GM12878 (cell line): ENCODE data around the gene RANGRF. TPM values are rescaled to one million over a fixed set of nuclear protein-coding genes. Genes with fewer than 3 reads are reported as not detected.
A peak's percentile ranks its signal among the peaks of the same experiment; 100 is the strongest.

Source experiments
- ATAC-seq: fragments of 200-7000 bp; cut with Tn5 transposase; 3 replicates; pipeline ENCODE4 v1.9.1; 2020; ENCODE audit warnings: mild to moderate bottlenecking, moderate library complexity
- BruUV-seq: library from RNA; stranded (reverse); fragments of 400-500 nt; replicated peaks from 2 replicates; lab custom pipeline; 2021; lab: Mats Ljungman, UMichigan
- CTCF ChIA-PET: fragments of 300-600 bp; sonication (Branson Sonifier 250); formaldehyde crosslinking; extraction: SDS; loops from one replicate; lab custom pipeline; 2021; ENCODE audit warnings: inconsistent platforms; lab: Yijun Ruan, JAX
- POLR2A ChIA-PET: fragments of 350-600 bp; formaldehyde crosslinking; extraction: SDS; loops from one replicate; lab custom pipeline; 2021; ENCODE audit warnings: inconsistent platforms; lab: Charles Lee
- RAD21 ChIA-PET: fragments of 300-600 bp; sonication (Branson Sonifier 250); formaldehyde crosslinking; loops from one replicate; lab custom pipeline; 2023; ENCODE audit warnings: antibody characterized with exemption; ENCODE audit not compliant: unreplicated experiment; lab: Charles Lee
- SMC1A ChIA-PET: fragments of 300-600 bp; sonication (Branson Sonifier 250); formaldehyde crosslinking; loops from one replicate; lab custom pipeline; 2023; ENCODE audit not compliant: unreplicated experiment, uncharacterized antibody; lab: Charles Lee
- DNase-seq: peaks from one replicate; pipeline ENCODE4 v3.0.0-alpha.2; 2011; ENCODE audit warnings: low read depth, low spot score
- FAIRE-seq: peaks from 3 replicates; lab custom pipeline; 2011; peaks lifted over from hg19 to GRCh38; lab: Jason Lieb, UNC
- H2AFZ ChIP-seq: 2 replicates; pipeline ENCODE4 v1.6.0; 2011; ENCODE audit warnings: low read depth, low read length, control low read depth; ENCODE audit not compliant: control insufficient read depth
- H3K27ac ChIP-seq: 2 replicates; pipeline ENCODE4 v1.5.1; 2011; ENCODE audit warnings: control low read depth; ENCODE audit not compliant: control insufficient read depth, insufficient read depth
- H3K27me3 ChIP-seq, 2 experiments: replicated peaks in 1 of 2; 2 replicates each; pipeline versions ENCODE4 v1.6.0 to v1.6.1; 2011; ENCODE audit warnings: low read length in 1 of 2; ENCODE audit not compliant: control insufficient read depth in 2 of 2, insufficient read depth in 2 of 2
- H3K36me3 ChIP-seq, 2 experiments: 2 replicates each; pipeline ENCODE4 v1.5.1; 2011; ENCODE audit warnings: low read length in 1 of 2; ENCODE audit not compliant: control insufficient read depth in 2 of 2, insufficient read depth in 2 of 2
- H3K4me1 ChIP-seq: 2 replicates; pipeline ENCODE4 v1.6.1; 2011; ENCODE audit warnings: mild to moderate bottlenecking, low read length, moderate library complexity, mixed read lengths; ENCODE audit not compliant: control insufficient read depth, insufficient read depth
- H3K4me2 ChIP-seq: 2 replicates; pipeline ENCODE4 v1.6.0; 2011; ENCODE audit warnings: control low read depth; ENCODE audit not compliant: control insufficient read depth, insufficient read depth
- H3K4me3 ChIP-seq: fragments of 200-600 bp; sonication (generic); 2 replicates; pipeline ENCODE4 v1.5.1; 2016
- H3K79me2 ChIP-seq: 2 replicates; pipeline ENCODE4 v1.6.0; 2011; ENCODE audit warnings: low read length; ENCODE audit not compliant: control insufficient read depth, insufficient read depth
- H3K9ac ChIP-seq: 2 replicates; pipeline ENCODE4 v1.8.0; 2011; ENCODE audit warnings: low read length, control low read depth, mixed read lengths; ENCODE audit not compliant: control insufficient read depth, insufficient read depth
- H3K9me3 ChIP-seq: replicated peaks from 3 replicates; pipeline ENCODE4 v1.5.1; 2011; ENCODE audit warnings: mild to moderate bottlenecking, low read length; ENCODE audit not compliant: control insufficient read depth, insufficient read depth
- H4K20me1 ChIP-seq: 2 replicates; pipeline ENCODE4 v1.6.0; 2011; ENCODE audit not compliant: control insufficient read depth, insufficient read depth
- E4F1 ChIP-seq: fragments of 450-650 bp; IDR thresholded peaks from 2 replicates; pipeline ENCODE4 v1.6.1; 2018; ENCODE audit warnings: borderline replicate concordance, mild to moderate bottlenecking; ENCODE audit not compliant: partially characterized antibody
- ELK1 ChIP-seq: IDR thresholded peaks from 2 replicates; pipeline ENCODE4 v1.6.1; 2012; ENCODE audit warnings: low read depth, low read length, improper control_type of control experiment
- ESRRA ChIP-seq: IDR thresholded peaks from 2 replicates; pipeline ENCODE4 v1.6.1; 2012; ENCODE audit warnings: mild to moderate bottlenecking, low read length, improper control_type of control experiment
- JUNB ChIP-seq: IDR thresholded peaks from 2 replicates; pipeline ENCODE4 v1.6.1; 2016; ENCODE audit warnings: antibody characterized with exemption, mild to moderate bottlenecking
- NFIC ChIP-seq: IDR thresholded peaks from 2 replicates; pipeline ENCODE4 v1.6.1; 2012; ENCODE audit warnings: low read depth, mild to moderate bottlenecking, inconsistent platforms, low read length, moderate library complexity
- NFXL1 ChIP-seq: fragments of 450-650 bp; IDR thresholded peaks from 2 replicates; pipeline ENCODE4 v1.6.1; 2017; ENCODE audit warnings: antibody characterized with exemption, mild to moderate bottlenecking, borderline replicate concordance
- NFYA ChIP-seq: IDR thresholded peaks from 2 replicates; pipeline ENCODE4 v1.6.1; 2011; ENCODE audit warnings: low read depth, mild to moderate bottlenecking, low read length, improper control_type of control experiment, borderline replicate concordance
- PAX8 ChIP-seq: fragments of 450-650 bp; IDR thresholded peaks from 2 replicates; pipeline ENCODE4 v1.6.1; 2017; ENCODE audit warnings: mild to moderate bottlenecking, moderate library complexity
- POU2F2 ChIP-seq: IDR thresholded peaks from 3 replicates; pipeline ENCODE4 v1.6.1; 2011; ENCODE audit warnings: low read depth, mild to moderate bottlenecking, low read length, borderline replicate concordance
- SIN3A ChIP-seq: IDR thresholded peaks from 2 replicates; pipeline ENCODE4 v1.6.1; 2012; ENCODE audit warnings: low read depth, low read length, improper control_type of control experiment
- STAT3 ChIP-seq: IDR thresholded peaks from 2 replicates; pipeline ENCODE4 v1.6.1; 2011; ENCODE audit warnings: low read depth, low read length, improper control_type of control experiment
- TCF12 ChIP-seq: IDR thresholded peaks from 2 replicates; pipeline ENCODE4 v1.6.1; 2011; ENCODE audit warnings: low read depth, mild to moderate bottlenecking, low read length
- YBX1 ChIP-seq: fragments of 450-650 bp; IDR thresholded peaks from 2 replicates; pipeline ENCODE4 v1.6.1; 2016; ENCODE audit warnings: antibody characterized with exemption
- ZBTB4 ChIP-seq: fragments of 450-650 bp; formaldehyde crosslinking; IDR thresholded peaks from 2 replicates; pipeline ENCODE4 v1.4.0; 2022; ENCODE audit warnings: mild to moderate bottlenecking, moderate library complexity
- ZNF384 ChIP-seq: IDR thresholded peaks from 2 replicates; pipeline ENCODE4 v1.6.1; 2012; ENCODE audit warnings: low read depth, mild to moderate bottlenecking, low read length, improper control_type of control experiment, borderline replicate concordance
- ZNF622 ChIP-seq: fragments of 450-650 bp; IDR thresholded peaks from 2 replicates; pipeline ENCODE4 v1.6.1; 2017; ENCODE audit warnings: mild to moderate bottlenecking, inconsistent platforms
- WGBS: methylation state at CpG from one replicate; pipeline ENCODE4 v1.1.6; 2016; ENCODE audit warnings: low lambda C conversion rate; ENCODE audit not compliant: insufficient replicate concordance, insufficient coverage; ENCODE audit errors: missing lambda C conversion rate; 5-methylcytosine and 5-hydroxymethylcytosine counted together
- in situ Hi-C: fragments of 300-500 bp; cut with MboI; formaldehyde crosslinking; loops from 9 replicates; pipeline ENCODE4 v1.14.3; 2018; ENCODE audit warnings: mixed read lengths
- intact Hi-C: fragments of 100-400 bp; cut with micrococcal nuclease; formaldehyde crosslinking; loops from one replicate; pipeline ENCODE4 v1.14.2; 2022; ENCODE audit not compliant: unreplicated experiment
- polyA plus RNA-seq, 11 experiments: library from polyadenylated mRNA; depleted of rRNA in 4 of 11; unstranded in 6 of 11; stranded (reverse) in 5 of 11; fragments of >200 nt; fragmentation: Nextera tagmentation in 4 of 11; fragmentation: Illumina TruSeq in 1 of 11; extraction: Ambion mirVana in 4 of 11; extraction: Trizol in 1 of 11; gene quantifications; 1 replicate in 1 of 11; 2 replicates in 10 of 11; pipeline versions ENCODE4 v1.2.1 to v1.2.3, GENCODE V29; 2011 to 2016; ENCODE audit warnings: inconsistent platforms in 2 of 11, missing spikeins in 2 of 11, low read depth in 1 of 11
- total RNA-seq, 4 experiments: library from RNA; depleted of rRNA in 3 of 4; stranded (reverse); fragments of >200 nt in 3 of 4; fragmentation: Illumina TruSeq in 1 of 4; extraction: Trizol in 1 of 4; gene quantifications; 2 replicates each; pipeline versions ENCODE4 v1.2.1 to v1.2.3, GENCODE V29; 2013 to 2021

Gene RANGRF
- total and polyA plus RNA-seq, 10 of the 15 experiments (the other 5 are each of a cell fraction or from before 2014, with no cell fraction given) = 30.1 to 181 (median 61.4) TPM

GRCh38 chr17:8337802-8338752 lies 49.6 kb downstream of the RANGRF start:
- Histone ChIP-seq H3K79me2 (no peaks in the 10 kb centered on the region), H4K20me1 (no peaks in the 10 kb centered on the region), H3K4me3 (no peak overlapping the region), H3K36me3 (no peaks in the 10 kb centered on the region), H3K4me1 (no peaks in the 10 kb centered on the region), H3K9me3 (no peaks in the 10 kb centered on the region), H3K9ac (no peak overlapping the region), H2AFZ (peak overlapping the region; percentile 37), H3K4me2 (peak overlapping the region; percentile 10; the same call in 1 of the 2 replicates), H3K27ac (no peak overlapping the region), H3K27me3 (no peaks in the 10 kb centered on the region; a peak in 1 of 4 replicates)
- in situ Hi-C loops = no loop called here
- no peak for DNase-seq
- no peak for FAIRE-seq
- 8% methylated on average over 11 of the region's 11 CpGs for WGBS
- POLR2A ChIA-PET = no interaction called here
- RAD21 ChIA-PET = no interaction called here
- CTCF ChIA-PET = interaction anchor here (0.9 kb wide), 1 partner anchor 249 kb away, joined by 4 read pairs; no protein-coding TSS in a partner anchor
- ATAC-seq = peak; percentile 62
- BruUV-seq = no TSS peak
- SMC1A ChIA-PET = interaction anchor here (1.2 kb wide), 1 partner anchor 32 kb away, joined by 3 read pairs; no protein-coding TSS in a partner anchor
- intact Hi-C loops = no loop called here
- TF ChIP-seq ZNF622 (no peak), ZNF384 (no peak), JUNB (no peak), PAX8 (no peak), ZBTB4 (no peak), NFIC (no peak), NFXL1 (no peak), TCF12 (no peak), YBX1 (no peak), E4F1 (no peak), ESRRA (no peak), ELK1 (no peak), NFYA (no peak), POU2F2 (no peak), SIN3A (no peak), STAT3 (no peak)
